PC-3 (cell line): ENCODE measurements around the gene PKN2. TPM values are rescaled to one million over a fixed set of nuclear protein-coding genes. Genes with fewer than 3 reads are reported as not detected.

ENCODE experiments used
- ATAC-seq: fragments of 200-7000 bp; cut with Tn5 transposase; 2 replicates; pipeline ENCODE4 v1.9.1; 2020; ENCODE audit warnings: mild to moderate bottlenecking, moderate library complexity
- BruUV-seq: library from RNA; stranded (reverse); fragments of 400-500 nt; replicated peaks from 2 replicates; lab custom pipeline; 2021; lab: Mats Ljungman, UMichigan
- CTCF ChIA-PET: fragments of 300-600 bp; sonication (Branson Sonifier 250); formaldehyde crosslinking; loops from one replicate; lab custom pipeline; 2022; ENCODE audit warnings: antibody characterized with exemption; lab: Charles Lee
- POLR2A ChIA-PET: fragments of 300-600 bp; sonication (Branson Sonifier 250); formaldehyde crosslinking; loops from one replicate; lab custom pipeline; 2022; ENCODE audit warnings: antibody characterized with exemption; ENCODE audit not compliant: unreplicated experiment; lab: Charles Lee
- DNase-seq: peaks from one replicate; pipeline ENCODE4 v3.0.0-alpha.2; 2015
- H2AFZ ChIP-seq: fragments of 300-600 bp; sonication (generic); 2 replicates; pipeline ENCODE4 v1.6.0; 2016; ENCODE audit warnings: antibody characterized with exemption, low read length
- H3F3A ChIP-seq: fragments of 300-600 bp; sonication (generic); one replicate; pipeline ENCODE4 v1.6.0; 2017; ENCODE audit warnings: antibody characterized with exemption, low read length, control low read depth, mild to moderate bottlenecking; ENCODE audit not compliant: unreplicated experiment
- H3K27ac ChIP-seq: fragments of 300-600 bp; sonication (generic); 2 replicates; pipeline ENCODE4 v1.5.1; 2016; ENCODE audit warnings: mild to moderate bottlenecking, low read length
- H3K27me3 ChIP-seq: fragments of 300-600 bp; sonication (generic); 2 replicates; pipeline ENCODE4 v1.6.1; 2016; ENCODE audit warnings: low read length, mixed read lengths
- H3K36me3 ChIP-seq: fragments of 300-600 bp; sonication (generic); 2 replicates; pipeline ENCODE4 v1.6.1; 2016; ENCODE audit warnings: low read depth, mixed run types, low read length, mixed read lengths
- H3K4me1 ChIP-seq: fragments of 300-600 bp; sonication (generic); 2 replicates; pipeline ENCODE4 v1.5.1; 2016; ENCODE audit warnings: low read length; ENCODE audit not compliant: insufficient read depth
- H3K4me2 ChIP-seq: fragments of 300-600 bp; sonication (generic); 2 replicates; pipeline ENCODE4 v1.6.0; 2016; ENCODE audit warnings: low read length
- H3K4me3 ChIP-seq: fragments of 300-600 bp; sonication (generic); 2 replicates; pipeline ENCODE4 v1.5.1; 2016; ENCODE audit warnings: mild to moderate bottlenecking, low read length, mixed read lengths
- H3K79me2 ChIP-seq: fragments of 300-600 bp; sonication (generic); 2 replicates; pipeline ENCODE4 v1.6.1; 2017; ENCODE audit warnings: low read length, mixed read lengths
- H3K9ac ChIP-seq: fragments of 300-600 bp; sonication (generic); 2 replicates; pipeline ENCODE4 v1.6.0; 2016; ENCODE audit warnings: mild to moderate bottlenecking, low read length
- H3K9me2 ChIP-seq: fragments of 300-600 bp; sonication (generic); replicated peaks from 2 replicates; pipeline ENCODE4 v1.6.1; 2016; ENCODE audit warnings: mixed run types, low read length, mixed read lengths
- H3K9me3 ChIP-seq: fragments of 300-600 bp; sonication (generic); 2 replicates; pipeline ENCODE4 v1.6.1; 2016; ENCODE audit warnings: low read length, mixed read lengths
- H4K20me1 ChIP-seq: fragments of 300-600 bp; sonication (generic); 2 replicates; pipeline ENCODE4 v1.6.1; 2016; ENCODE audit warnings: low read length, mixed read lengths
- CTCF ChIP-seq: fragments of 300-600 bp; sonication (generic); conservative IDR thresholded peaks from 2 replicates; pipeline ENCODE4 v1.5.1; 2017; ENCODE audit warnings: antibody characterized with exemption, low read depth, mild to moderate bottlenecking, low read length
- EZH2 ChIP-seq: fragments of 300-600 bp; sonication (generic); IDR thresholded peaks from one replicate; pipeline ENCODE4 v1.6.1; 2017; ENCODE audit warnings: antibody characterized with exemption, mild to moderate bottlenecking, low read length; ENCODE audit not compliant: unreplicated experiment
- EZH2phosphoT487 ChIP-seq: fragments of 300-600 bp; sonication (generic); IDR thresholded peaks from 2 replicates; pipeline ENCODE4 v1.6.1; 2018; ENCODE audit warnings: mild to moderate bottlenecking, antibody characterized with exemption, low read length, borderline replicate concordance
- intact Hi-C: fragments of 100-400 bp; cut with micrococcal nuclease; formaldehyde crosslinking; loops from 2 replicates; pipeline ENCODE4 v1.9.0; 2023
- total RNA-seq: library from RNA; depleted of rRNA; stranded (reverse); fragments of >200 nt; gene quantifications from 2 replicates; pipeline ENCODE4 v1.2.3, GENCODE V29; 2014

Gene PKN2
- total RNA-seq, 1 experiment from 2014 or later, result 20.8 TPM

GRCh38 chr1:88783145-88783544 lies 99.1 kb downstream of the PKN2 start:
- Histone ChIP-seq H3K4me3 (no peak overlapping the region), H3K27me3 (no peaks in the 10 kb centered on the region), H3F3A (no peaks in the 10 kb centered on the region), H3K9me2 (no peaks in the 10 kb centered on the region), H3K36me3 (peaks cover 8% of the 10 kb centered on the region; the same call in 1 of the 2 replicates), H3K27ac (no peak overlapping the region), H3K9ac (no peak overlapping the region), H3K4me1 (no peaks in the 10 kb centered on the region), H3K9me3 (no peaks in the 10 kb centered on the region), H3K4me2 (no peak overlapping the region), H2AFZ (no peak overlapping the region), H4K20me1 (no peaks in the 10 kb centered on the region), H3K79me2 (no peaks in the 10 kb centered on the region)
- BruUV-seq, result no TSS peak
- intact Hi-C loops, result no loop called here
- ChIA-PET CTCF (no interaction called here), POLR2A (no interaction called here)
- TF ChIP-seq CTCF, result no peak
- TF ChIP-seq EZH2, result no peak
- ATAC-seq (no peak), DNase-seq (no peak)

DNA sequence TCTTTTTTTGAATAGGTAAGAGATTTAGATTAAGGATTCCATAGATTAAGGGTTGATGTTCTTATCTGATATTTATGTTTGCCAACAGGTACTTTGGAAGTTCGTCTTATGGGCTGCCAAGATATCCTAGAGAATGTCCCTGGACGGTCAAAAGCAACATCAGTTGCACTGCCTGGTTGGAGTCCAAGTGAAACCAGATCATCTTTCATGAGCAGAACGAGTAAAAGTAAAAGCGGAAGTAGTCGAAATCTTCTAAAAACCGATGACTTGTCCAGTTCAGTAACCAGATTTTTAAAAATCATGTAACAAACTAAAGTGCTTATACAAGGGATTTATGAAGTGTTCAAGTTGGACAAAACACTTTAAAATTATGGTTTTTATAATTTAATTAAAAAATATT lies 100.5 kb downstream of the PKN2 start:
- no TSS peak for BruUV-seq

More for the DNA sequence above, 100.5 kb downstream of the PKN2 start:
- H3K4me1 ChIP-seq, result no peaks in the 10 kb centered on the region
- no peaks in the 10 kb centered on the region for H3K9me3 ChIP-seq
- no peak overlapping the region for H3K9ac ChIP-seq
- no peak overlapping the region for H3K27ac ChIP-seq
- no peak overlapping the region for H3K4me2 ChIP-seq
- CTCF ChIA-PET, result no interaction called here
- H3K27me3 ChIP-seq, result no peaks in the 10 kb centered on the region
- no peaks in the 10 kb centered on the region for H3F3A ChIP-seq
- POLR2A ChIA-PET, result no interaction called here
- no peak for ATAC-seq
- H3K36me3 ChIP-seq, result peaks cover 8% of the 10 kb centered on the region; the same call in 1 of the 2 replicates
- no peak overlapping the region for H3K4me3 ChIP-seq
- H2AFZ ChIP-seq, result no peak overlapping the region
- H4K20me1 ChIP-seq, result no peaks in the 10 kb centered on the region
- no peaks in the 10 kb centered on the region for H3K79me2 ChIP-seq
- no peaks in the 10 kb centered on the region for H3K9me2 ChIP-seq
- no peak for DNase-seq
- intact Hi-C loops, result no loop called here
- TF ChIP-seq CTCF, result no peak
- TF ChIP-seq EZH2, result no peak
- TF ChIP-seq EZH2phosphoT487, result no peak
